T-helper 9 cell (primary cell): ENCODE results near the gene CDKN2D.
"Not testable (repeated sequence)": the region's sequence is repeated elsewhere in the genome, so short reads cannot be mapped to it uniquely, and the experiment has no call there.

ENCODE experiments used
- DNase-seq: peaks from one replicate; pipeline ENCODE4 v3.0.0-alpha.2; 2020

The CDKN2D gene

DNA sequence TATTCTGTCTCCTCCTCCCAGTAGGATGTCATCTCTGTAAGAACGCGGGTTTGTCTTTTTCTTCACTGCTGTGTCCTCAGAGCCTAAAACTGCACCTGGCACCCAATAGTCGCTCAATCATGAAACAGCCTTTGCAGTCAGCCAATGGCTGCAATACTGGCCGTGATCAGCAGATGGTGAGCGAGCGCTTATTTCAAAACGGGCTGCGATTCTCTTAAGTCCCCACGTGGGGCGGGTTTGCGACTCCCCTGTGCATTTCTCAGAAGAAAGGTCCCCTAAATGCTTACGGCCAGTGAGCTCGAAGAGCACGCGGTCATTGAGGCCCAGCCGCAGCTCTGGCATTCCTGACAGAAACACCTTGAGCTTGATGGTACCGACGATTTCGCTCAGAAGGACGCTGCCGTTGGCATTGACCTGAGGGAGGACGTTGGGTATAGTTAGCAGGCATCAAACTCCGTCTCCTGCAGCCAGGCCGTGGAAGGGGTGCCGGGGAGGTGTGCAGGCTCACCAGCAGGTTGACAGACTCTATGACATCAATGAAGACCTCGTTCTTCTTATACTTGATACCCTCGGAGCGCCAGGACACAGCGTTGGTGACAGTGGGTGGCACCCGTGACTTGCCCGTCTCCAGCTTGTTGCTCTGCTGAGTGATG is 12.3 kb upstream of the CDKN2D start:
- peak; percentile 87 for DNase-seq

DNA sequence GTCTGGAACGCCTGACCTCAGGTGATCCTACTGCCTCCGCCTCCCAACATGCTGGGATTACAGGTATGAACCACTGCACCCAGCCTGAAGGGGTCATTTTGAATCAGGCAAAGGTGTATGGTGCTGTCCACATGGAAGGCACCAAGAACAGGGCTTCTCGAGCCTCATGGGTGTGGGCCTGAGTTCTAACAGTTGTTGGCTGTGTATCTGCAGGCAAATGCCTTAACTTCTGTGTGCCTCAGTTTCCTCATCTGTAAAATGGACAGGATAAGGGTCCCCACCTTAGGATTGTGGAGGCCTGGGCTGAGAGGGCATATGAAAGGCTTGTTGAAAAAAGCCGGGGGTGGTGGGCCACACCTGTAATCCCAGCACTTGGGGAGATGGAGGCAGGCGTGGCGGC is 9.2 kb upstream of the CDKN2D start:
- DNase-seq: no peak

DNA sequence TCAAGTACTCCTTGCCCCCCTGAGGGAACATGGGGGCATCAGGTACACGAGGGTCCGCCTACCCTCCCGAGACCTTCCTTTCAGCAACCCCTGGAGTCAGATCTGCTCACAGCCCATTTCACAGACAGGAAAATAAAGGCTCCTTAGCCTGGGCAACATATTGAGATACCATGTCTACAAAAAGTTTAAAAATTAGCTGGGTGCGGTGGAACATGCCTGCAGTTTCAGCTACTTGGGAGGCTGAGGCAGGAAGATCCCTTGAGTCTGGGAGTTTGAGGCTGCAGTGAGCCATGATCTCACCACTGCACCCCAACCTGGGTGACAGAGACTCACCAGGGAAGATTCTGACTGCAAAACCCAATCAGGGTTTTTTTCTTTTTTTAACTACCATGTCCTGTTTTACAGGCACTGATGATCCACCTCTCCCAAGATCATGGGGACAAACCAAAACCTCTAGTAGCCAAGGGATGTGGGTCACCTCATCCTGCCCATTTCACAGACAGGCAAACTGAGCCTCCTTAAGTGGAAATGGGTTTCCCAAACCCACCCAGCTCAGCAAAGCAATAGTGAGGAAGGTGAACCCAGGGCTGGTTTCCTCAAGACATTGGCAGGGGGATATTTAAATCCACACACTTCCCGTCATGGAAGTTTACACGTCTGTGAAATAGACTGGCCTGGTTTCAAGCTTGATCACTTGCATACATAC is 6.4 kb upstream of the CDKN2D start:
- no peak for DNase-seq

- DNase-seq: no peak
Observed at GRCh38 chr19:10574462-10574861, 5.7 kb upstream of the CDKN2D start.

DNA sequence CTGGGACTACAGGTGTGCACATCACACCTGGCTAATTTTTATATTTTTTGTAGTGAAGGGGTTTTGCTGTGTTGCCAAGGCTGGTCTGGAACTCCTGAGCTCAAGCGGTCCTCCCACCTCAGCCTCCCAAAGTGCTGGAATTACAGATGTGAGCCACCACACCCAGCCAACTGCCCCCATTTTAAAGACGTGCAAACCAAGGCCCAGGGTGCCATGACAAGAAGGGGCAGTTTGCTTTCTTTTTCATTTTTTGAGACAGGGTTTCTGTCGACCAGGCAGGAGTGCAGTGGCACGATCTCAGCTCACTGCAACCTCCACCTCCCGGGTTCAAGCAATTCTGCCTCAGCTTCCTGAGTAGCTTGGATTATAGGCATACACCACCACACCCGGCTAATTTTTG is 5.0 kb upstream of the CDKN2D start:
- not testable (repeated sequence) for DNase-seq

- DNase-seq: peak; percentile 49
Observed at GRCh38 chr19:10568062-10568825, 535 bp downstream of the CDKN2D start.

DNA sequence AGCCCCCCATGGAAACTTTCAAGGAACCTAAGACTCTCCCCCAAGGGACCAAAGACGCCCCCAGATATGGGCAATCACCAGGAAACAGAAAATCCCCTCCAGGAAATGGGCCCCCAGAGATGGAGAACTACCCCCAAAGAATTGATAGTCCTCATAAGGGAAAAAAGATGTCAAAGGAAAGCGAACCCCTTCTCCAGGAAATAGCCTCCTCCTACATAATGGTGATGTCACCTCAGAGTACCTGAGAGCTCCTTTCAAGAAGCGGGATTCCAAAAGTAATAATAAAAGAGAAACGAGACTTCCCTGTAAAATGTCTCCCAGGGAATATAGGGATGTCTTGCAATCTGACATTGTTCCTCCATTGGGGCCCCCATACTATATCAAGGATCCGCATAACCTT is 1.1 kb downstream of the CDKN2D start:
- no peak for DNase-seq

GRCh38 chr19:10566658-10567410 is 1.9 kb downstream of the CDKN2D start:
- peak; percentile 32 for DNase-seq

- DNase-seq: no peak
Observed at GRCh38 chr19:10566408-10566657, 2.4 kb downstream of the CDKN2D start.

- peak; percentile 98 for DNase-seq
Observed at GRCh38 chr19:10565567-10566407, 3.0 kb downstream of the CDKN2D start, which contains the start of gene KRI1. KRI1 (minus strand) TSS chr19:10566010; CDS start chr19:10565999, 11 bp downstream.

DNA sequence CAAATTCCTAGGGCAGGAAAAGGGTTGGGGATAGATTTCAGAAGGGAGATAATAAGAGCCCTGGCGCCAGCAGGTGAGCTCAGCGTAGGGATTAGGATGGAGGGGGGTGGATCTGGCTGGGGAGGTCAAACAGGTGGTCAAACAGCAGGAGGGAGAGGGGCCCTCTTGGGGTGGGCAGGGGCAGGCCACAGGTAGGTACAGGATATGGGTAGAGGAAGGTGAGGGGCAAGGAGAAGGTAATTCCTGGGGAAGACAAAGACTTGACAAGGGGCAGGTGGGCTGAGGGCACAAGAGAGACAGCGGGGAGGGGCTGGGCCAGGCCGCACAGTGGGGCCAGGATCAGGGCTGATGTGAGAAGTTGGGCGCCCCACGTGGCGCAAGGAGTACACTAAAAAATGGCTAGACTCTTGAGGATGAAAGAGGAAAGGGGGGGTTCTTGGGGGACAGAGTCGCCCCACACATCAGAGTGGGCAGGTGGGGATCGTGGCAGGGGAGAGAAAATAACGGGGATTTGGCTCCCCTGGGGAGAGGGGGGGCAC is 3.7 kb downstream of the CDKN2D start:
- DNase-seq: peak; percentile 39

GRCh38 chr19:10562609-10563008 is 6.2 kb downstream of the CDKN2D start:
- DNase-seq: no peak

GRCh38 chr19:10560154-10560553 is 8.6 kb downstream of the CDKN2D start:
- no peak for DNase-seq

GRCh38 chr19:10557603-10558197 is 11.1 kb downstream of the CDKN2D start:
- DNase-seq: no peak

DNA sequence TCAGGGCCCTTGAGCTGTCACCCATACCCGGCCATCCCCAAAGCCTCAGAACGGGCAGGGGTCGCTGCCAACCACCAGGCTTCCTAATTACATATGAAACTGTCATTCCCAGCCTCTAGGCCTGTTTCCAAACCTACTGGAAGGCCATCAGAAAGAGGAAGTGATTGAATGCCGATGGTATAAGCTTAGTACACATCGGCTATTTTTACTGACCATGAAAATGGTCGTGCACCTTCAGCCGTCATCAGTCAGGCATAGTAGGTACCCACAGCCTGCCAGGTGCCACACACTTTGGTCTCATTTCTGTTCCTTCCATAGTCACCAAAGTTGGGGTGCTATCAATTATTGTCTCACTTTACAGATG is 13.2 kb downstream of the CDKN2D start:
- no peak for DNase-seq

DNA sequence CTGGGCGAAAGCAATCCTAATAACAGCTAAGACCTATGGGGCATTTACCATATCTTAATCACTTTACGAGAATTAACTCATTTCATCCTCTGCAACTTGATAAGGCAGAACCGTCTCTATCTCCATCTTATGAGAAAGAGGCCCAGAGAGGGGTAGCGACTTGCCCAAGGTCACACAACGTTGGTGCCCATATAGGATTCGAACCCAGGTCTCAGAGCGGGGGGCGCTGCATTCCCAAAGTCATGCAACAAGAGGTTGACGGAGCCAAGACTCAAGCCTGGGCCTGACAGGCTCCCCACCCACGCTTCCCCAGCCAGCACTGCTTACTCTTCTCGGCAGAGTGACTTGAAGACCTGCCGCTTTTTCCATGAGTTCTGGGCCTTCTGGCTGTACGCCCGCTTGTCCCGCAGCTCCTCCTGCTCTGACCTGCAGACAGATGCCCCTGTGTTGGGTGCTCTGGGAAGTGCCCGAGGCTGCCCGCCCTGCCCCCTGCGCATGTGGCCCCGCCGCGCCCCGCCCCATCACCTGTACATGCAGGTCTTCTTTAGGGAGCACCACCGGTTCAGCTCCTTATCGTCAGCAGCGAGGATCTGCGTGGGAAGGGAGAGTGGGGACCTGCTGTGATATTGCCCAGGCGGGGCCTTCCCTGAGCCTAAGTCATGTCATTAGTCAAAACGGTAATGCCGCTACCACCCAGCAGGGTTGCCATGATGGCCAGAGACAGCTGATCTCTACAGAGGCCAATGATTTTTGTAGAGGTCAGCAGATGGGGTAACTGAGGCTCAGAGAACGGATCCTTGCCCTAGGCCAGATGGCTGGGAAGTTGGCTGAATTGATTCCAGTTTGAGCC is 13.8 kb downstream of the CDKN2D start:
- no peak for DNase-seq

DNA sequence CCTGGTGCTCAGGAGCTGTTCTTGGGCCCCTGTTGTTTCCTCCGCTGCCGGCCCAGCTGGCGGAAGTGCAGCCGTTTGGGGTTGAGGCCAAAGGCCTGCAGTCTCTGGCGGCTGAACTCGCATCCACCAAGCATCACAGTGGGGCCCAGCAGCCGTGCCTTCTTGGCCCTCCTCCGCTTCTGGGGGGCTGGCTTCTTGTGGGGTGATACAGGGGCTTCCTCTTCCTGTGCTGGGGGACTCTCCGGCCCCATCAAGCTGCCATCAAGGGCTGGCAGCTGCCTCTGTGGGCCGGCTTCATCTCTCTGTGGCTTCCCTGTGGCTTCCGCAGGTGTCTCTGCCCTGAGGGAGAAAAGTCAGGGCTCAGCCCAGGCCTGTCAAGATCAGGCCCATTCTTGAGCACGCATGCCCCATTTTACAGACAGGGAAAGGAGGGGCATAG is 14.8 kb downstream of the CDKN2D start:
- DNase-seq: peak; percentile 47

DNA sequence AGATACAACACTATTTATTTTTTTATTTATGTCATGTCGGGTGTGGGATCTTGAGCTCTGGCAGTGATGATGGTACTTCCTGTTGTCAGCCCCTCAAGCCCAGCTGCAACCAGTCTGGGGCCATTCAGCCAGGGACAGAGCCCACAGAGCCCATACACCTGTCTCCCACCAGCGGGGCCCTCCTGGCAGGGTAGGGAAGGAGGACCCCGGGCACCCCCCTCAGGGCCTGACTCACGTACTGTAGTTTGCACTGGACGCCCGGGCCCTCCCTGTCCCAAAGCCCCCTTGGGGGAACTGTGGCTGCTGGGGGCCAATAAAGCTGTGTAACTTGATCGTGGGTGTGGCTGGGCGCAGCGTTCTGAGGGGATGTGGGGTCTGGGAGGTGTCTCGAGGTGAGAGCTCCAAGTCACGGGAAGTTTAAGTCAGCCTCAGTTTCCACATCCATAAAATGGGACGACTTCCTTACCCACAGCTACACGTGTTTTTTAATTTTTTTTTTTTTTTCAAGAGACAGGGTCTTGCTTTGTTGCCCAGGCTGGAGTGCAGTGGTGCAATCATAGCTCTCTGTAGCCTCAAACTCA is 15.6 kb downstream of the CDKN2D start:
- no peak for DNase-seq

DNA sequence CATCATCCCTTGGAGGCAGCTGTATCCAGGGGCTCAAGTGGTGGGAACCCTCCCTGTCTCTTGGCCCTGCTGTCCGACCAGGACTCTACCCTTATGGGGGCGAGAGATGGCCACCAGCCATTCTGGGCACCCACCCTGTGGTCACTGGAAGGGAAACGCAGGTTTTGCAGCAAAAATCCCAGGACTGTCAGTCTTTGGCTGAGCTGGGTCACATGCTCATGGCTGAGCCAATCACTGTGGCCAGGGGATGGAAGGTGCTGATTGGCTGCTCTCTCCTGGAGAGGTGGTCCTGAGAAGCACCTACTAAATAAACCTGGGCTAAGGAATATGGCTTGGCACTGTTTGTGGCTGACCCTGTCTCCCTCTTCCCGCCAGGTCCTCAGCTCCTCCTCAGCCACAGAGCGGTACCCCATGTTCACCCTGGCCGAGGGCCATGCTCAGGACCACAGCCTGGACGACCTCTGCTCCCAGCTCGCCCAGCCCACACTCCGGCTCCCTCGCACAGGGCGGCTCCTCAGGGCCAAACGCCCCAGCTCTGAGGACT is 16.2 kb downstream of the CDKN2D start:
- DNase-seq: no peak

- DNase-seq: no peak
Observed at GRCh38 chr19:10551698-10552301, 17.0 kb downstream of the CDKN2D start.
